MM.1S (cell line): Measurements from ENCODE around the gene CDT1.

Experiments
- DNase-seq: peaks from one replicate; pipeline ENCODE4 v3.0.0-alpha.2; 2015
- H2AFZ ChIP-seq: fragments of 300-600 bp; sonication (generic); 2 replicates; pipeline ENCODE4 v1.6.0; 2016; ENCODE audit warnings: antibody characterized with exemption, low read length
- H3F3A ChIP-seq: fragments of 300-600 bp; sonication (generic); 2 replicates; pipeline ENCODE4 v1.6.1; 2016; ENCODE audit warnings: mild to moderate bottlenecking, antibody characterized with exemption, low read length, moderate library complexity, mixed read lengths; ENCODE audit not compliant: insufficient read depth
- H3K27ac ChIP-seq: fragments of 300-600 bp; sonication (generic); 2 replicates; pipeline ENCODE4 v1.5.1; 2016; ENCODE audit warnings: mild to moderate bottlenecking, low read length
- H3K27me3 ChIP-seq: fragments of 300-600 bp; sonication (generic); replicated peaks from 2 replicates; pipeline ENCODE4 v1.6.0; 2016; ENCODE audit warnings: low read length; ENCODE audit not compliant: insufficient read depth
- H3K36me3 ChIP-seq: fragments of 300-600 bp; sonication (generic); replicated peaks from 2 replicates; pipeline ENCODE4 v1.6.1; 2016; ENCODE audit warnings: mild to moderate bottlenecking, low read length, mixed read lengths; ENCODE audit not compliant: insufficient read depth
- H3K4me1 ChIP-seq: fragments of 300-600 bp; sonication (generic); 2 replicates; pipeline ENCODE4 v1.6.1; 2016; ENCODE audit warnings: low read length, mixed read lengths
- H3K4me2 ChIP-seq: fragments of 300-600 bp; sonication (generic); 2 replicates; pipeline ENCODE4 v1.6.0; 2016; ENCODE audit warnings: low read depth, low read length
- H3K4me3 ChIP-seq: fragments of 300-600 bp; sonication (generic); 2 replicates; pipeline ENCODE4 v1.5.1; 2016; ENCODE audit warnings: low read length, mixed read lengths
- H3K79me2 ChIP-seq: fragments of 300-600 bp; sonication (generic); 2 replicates; pipeline ENCODE4 v1.6.1; 2016; ENCODE audit warnings: mixed run types, low read length, mixed read lengths
- H3K9ac ChIP-seq: fragments of 300-600 bp; sonication (generic); 2 replicates; pipeline ENCODE4 v1.6.1; 2016; ENCODE audit warnings: low read length, mixed read lengths
- H3K9me2 ChIP-seq: fragments of 300-600 bp; sonication (generic); replicated peaks from 2 replicates; pipeline ENCODE4 v1.6.1; 2016; ENCODE audit warnings: mild to moderate bottlenecking, low read length, mixed read lengths; ENCODE audit not compliant: insufficient read depth
- H3K9me3 ChIP-seq: fragments of 300-600 bp; sonication (generic); replicated peaks from 2 replicates; pipeline ENCODE4 v1.6.1; 2016; ENCODE audit warnings: mild to moderate bottlenecking, low read length, mixed read lengths; ENCODE audit not compliant: insufficient read depth
- H4K20me1 ChIP-seq: fragments of 300-600 bp; sonication (generic); 2 replicates; pipeline ENCODE4 v1.6.1; 2016; ENCODE audit warnings: mild to moderate bottlenecking, low read length, moderate library complexity, mixed read lengths; ENCODE audit not compliant: insufficient read depth
- CTCF ChIP-seq: fragments of 300-600 bp; sonication (generic); IDR thresholded peaks from 2 replicates; pipeline ENCODE4 v1.5.1; 2016; ENCODE audit warnings: antibody characterized with exemption, low read length, mixed read lengths
- EZH2 ChIP-seq: fragments of 300-600 bp; sonication (generic); optimal IDR thresholded peaks from 2 replicates; pipeline ENCODE3; 2017; ENCODE audit warnings: low read depth, mild to moderate bottlenecking, antibody characterized with exemption, low read length, mixed read lengths
- EZH2phosphoT487 ChIP-seq: fragments of 300-600 bp; sonication (generic); IDR thresholded peaks from 2 replicates; pipeline ENCODE4 v1.6.1; 2018; ENCODE audit warnings: antibody characterized with exemption, low read length

Gene CDT1

DNA sequence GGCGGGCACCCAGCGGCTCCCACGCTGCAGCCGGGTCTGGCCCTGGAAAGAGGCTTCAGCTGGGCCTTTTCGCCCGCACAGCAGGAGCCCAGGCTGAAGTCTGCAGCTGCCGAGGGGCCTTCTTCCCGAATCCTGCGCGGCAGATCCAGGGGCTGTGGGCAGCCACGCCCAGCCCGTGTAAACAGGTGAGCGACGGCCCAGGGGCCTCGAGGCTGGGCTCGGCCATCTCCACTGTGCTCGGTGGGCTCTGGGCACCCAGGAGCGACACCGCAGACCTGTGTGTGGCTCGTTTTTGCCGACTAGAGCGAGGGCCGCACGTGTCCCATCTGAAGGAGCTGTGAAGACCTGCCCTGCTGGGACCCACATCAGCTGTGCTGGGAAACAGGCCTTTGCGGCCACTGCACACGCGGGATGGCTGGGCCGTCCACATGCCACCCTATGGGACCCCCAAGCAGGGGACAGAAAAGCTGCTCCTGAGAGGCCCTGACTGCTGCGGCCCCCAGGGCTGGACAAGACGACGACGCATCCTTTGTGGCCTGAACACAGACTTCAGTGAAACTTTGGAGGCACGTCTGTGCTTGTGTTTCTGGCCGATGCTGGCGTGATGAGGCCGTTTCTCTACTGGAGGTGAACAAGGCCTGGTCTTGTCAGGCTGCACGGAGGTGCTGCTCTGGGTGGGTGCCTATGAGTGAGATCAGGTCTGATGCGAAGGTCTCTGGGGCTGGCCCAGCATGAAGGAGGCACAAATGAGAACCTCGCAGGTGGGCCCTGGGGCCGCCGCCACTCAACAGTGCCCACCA, 13.3 kb downstream of the CDT1 start:
- no peaks in the 10 kb centered on the region for H3K9me3 ChIP-seq
- H3K27ac ChIP-seq: no peak overlapping the region
- H3K4me2 ChIP-seq: no peak overlapping the region
- H3F3A ChIP-seq: no peaks in the 10 kb centered on the region
- no peak overlapping the region for H3K9ac ChIP-seq
- H3K36me3 ChIP-seq: no peaks in the 10 kb centered on the region
- H4K20me1 ChIP-seq: no peaks in the 10 kb centered on the region
- no peak for DNase-seq
- 0 out of 2 replicates have a peak, but pooled peaks cover 4% of the 10 kb centered on the region for H3K27me3 ChIP-seq
- no peaks in the 10 kb centered on the region for H3K4me1 ChIP-seq
- TF ChIP-seq EZH2 (no peak), CTCF (no peak), EZH2phosphoT487 (no peak)
- H3K4me3 ChIP-seq: no peak overlapping the region
- H3K9me2 ChIP-seq: no peaks in the 10 kb centered on the region
- no peak overlapping the region for H2AFZ ChIP-seq
- no peaks in the 10 kb centered on the region for H3K79me2 ChIP-seq

- H3K4me3 ChIP-seq: no peak overlapping the region
- no peak overlapping the region for H3K27ac ChIP-seq
- no peaks in the 10 kb centered on the region for H3F3A ChIP-seq
- H3K4me1 ChIP-seq: no peaks in the 10 kb centered on the region
- 0 out of 2 replicates have a peak, but pooled peaks cover 4% of the 10 kb centered on the region for H3K27me3 ChIP-seq
- H3K9me2 ChIP-seq: no peaks in the 10 kb centered on the region
- no peak for TF ChIP-seq CTCF
- no peak for TF ChIP-seq EZH2phosphoT487
- TF ChIP-seq EZH2: no peak
- H2AFZ ChIP-seq: no peak overlapping the region
- no peaks in the 10 kb centered on the region for H4K20me1 ChIP-seq
- DNase-seq: no peak
- no peak overlapping the region for H3K4me2 ChIP-seq
- no peaks in the 10 kb centered on the region for H3K36me3 ChIP-seq
- no peak overlapping the region for H3K9ac ChIP-seq
- H3K79me2 ChIP-seq: no peaks in the 10 kb centered on the region
- no peaks in the 10 kb centered on the region for H3K9me3 ChIP-seq
Measured at GRCh38 chr16:88817785-88818574, 14.4 kb downstream of the CDT1 start.

DNA sequence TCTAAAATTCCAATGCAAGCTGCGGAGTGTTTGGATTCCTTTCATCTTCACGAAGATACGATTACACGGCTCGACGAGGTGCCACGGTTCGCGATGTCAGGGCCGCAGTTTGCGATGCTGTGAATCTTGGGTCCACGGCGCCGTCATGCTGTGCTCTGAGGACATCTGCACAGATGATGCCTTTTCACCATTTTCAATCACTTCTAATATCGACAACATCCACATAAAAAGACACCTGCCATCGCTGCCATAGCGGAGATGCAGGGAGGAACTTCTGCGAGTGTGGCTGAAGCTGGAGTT, 14.9 kb downstream of the CDT1 start:
- TF ChIP-seq EZH2: no peak
- no peak for TF ChIP-seq EZH2phosphoT487
- TF ChIP-seq CTCF: no peak
- Histone ChIP-seq H3K79me2 (no peaks in the 10 kb centered on the region), H2AFZ (no peak overlapping the region), H3K4me3 (no peak overlapping the region), H3K9me3 (no peaks in the 10 kb centered on the region), H3F3A (no peaks in the 10 kb centered on the region), H3K9ac (no peak overlapping the region), H3K4me1 (no peaks in the 10 kb centered on the region), H3K27ac (no peak overlapping the region), H3K9me2 (no peaks in the 10 kb centered on the region), H3K36me3 (no peaks in the 10 kb centered on the region), H3K4me2 (no peak overlapping the region), H4K20me1 (no peaks in the 10 kb centered on the region), H3K27me3 (0 out of 2 replicates have a peak, but pooled peaks cover 4% of the 10 kb centered on the region)
- no peak for DNase-seq
